ENCODE data around the gene IER2. TPM values are rescaled to one million over a fixed set of nuclear protein-coding genes. Genes with fewer than 3 reads are reported as not detected.

Gene IER2
- total and polyA plus RNA-seq, 9 of the 15 experiments (the other 6 are each of a cell fraction or from before 2014, with no cell fraction given) = 4.5 to 205 (median 23.7) TPM

DNA sequence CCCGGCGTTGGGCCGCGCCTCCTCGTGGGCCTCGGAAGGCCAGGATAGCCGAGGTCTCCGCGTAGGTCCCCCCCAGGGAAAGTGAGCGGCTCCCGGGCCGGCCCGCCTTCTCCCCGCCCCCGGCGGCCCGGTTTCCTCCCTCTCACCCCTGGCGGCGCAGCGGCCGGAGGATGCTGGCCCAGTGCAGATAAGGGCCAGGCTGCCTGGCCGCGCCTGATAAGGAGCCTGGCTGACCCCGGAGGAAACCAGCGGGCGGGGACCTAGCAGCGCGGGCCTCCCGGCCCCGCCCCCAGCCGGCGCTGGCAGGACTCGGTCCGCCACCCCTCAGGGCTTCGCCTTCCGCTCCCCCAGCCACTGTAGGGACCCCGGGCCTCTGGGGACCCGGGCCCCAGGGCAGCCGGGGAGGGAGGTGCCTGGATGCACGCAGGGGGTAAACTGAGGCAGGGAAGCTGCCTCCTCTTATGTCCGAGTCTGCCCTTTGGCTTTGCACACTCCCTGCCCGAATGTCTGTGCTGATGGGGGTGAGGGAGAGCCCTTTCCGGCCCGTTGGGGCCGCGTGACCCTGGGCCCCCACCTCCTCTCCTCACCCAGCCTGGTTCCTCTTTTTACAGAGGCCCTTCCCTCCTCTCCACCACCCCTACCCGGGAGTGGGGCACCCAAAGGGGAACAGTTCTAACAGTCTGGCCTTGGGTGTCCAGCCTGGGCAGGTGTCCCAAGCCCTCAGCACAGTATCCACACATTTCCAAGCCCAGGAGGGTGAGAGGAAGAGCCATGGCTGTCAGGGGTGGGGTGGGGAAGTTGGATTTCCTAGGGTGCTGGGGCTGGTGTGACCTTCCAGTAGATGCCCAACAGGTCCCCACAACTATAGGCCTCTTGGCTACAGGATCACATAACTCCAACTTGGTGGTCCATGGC lies 47.3 kb upstream of the IER2 start, which contains the start of gene LYL1 (continued):
- TF ChIP-seq, protein P1, sequence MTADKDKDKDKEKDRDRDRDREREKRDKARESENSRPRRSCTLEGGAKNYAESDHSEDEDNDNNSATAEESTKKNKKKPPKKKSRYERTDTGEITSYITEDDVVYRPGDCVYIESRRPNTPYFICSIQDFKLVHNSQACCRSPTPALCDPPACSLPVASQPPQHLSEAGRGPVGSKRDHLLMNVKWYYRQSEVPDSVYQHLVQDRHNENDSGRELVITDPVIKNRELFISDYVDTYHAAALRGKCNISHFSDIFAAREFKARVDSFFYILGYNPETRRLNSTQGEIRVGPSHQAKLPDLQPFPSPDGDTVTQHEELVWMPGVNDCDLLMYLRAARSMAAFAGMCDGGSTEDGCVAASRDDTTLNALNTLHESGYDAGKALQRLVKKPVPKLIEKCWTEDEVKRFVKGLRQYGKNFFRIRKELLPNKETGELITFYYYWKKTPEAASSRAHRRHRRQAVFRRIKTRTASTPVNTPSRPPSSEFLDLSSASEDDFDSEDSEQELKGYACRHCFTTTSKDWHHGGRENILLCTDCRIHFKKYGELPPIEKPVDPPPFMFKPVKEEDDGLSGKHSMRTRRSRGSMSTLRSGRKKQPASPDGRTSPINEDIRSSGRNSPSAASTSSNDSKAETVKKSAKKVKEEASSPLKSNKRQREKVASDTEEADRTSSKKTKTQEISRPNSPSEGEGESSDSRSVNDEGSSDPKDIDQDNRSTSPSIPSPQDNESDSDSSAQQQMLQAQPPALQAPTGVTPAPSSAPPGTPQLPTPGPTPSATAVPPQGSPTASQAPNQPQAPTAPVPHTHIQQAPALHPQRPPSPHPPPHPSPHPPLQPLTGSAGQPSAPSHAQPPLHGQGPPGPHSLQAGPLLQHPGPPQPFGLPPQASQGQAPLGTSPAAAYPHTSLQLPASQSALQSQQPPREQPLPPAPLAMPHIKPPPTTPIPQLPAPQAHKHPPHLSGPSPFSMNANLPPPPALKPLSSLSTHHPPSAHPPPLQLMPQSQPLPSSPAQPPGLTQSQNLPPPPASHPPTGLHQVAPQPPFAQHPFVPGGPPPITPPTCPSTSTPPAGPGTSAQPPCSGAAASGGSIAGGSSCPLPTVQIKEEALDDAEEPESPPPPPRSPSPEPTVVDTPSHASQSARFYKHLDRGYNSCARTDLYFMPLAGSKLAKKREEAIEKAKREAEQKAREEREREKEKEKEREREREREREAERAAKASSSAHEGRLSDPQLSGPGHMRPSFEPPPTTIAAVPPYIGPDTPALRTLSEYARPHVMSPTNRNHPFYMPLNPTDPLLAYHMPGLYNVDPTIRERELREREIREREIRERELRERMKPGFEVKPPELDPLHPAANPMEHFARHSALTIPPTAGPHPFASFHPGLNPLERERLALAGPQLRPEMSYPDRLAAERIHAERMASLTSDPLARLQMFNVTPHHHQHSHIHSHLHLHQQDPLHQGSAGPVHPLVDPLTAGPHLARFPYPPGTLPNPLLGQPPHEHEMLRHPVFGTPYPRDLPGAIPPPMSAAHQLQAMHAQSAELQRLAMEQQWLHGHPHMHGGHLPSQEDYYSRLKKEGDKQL (CRISPR knock-in tag; IDR thresholded peaks at IDR 0.05; ENCODE audit: borderline replicate concordance) = no peak
- TF ChIP-seq, protein P2, sequence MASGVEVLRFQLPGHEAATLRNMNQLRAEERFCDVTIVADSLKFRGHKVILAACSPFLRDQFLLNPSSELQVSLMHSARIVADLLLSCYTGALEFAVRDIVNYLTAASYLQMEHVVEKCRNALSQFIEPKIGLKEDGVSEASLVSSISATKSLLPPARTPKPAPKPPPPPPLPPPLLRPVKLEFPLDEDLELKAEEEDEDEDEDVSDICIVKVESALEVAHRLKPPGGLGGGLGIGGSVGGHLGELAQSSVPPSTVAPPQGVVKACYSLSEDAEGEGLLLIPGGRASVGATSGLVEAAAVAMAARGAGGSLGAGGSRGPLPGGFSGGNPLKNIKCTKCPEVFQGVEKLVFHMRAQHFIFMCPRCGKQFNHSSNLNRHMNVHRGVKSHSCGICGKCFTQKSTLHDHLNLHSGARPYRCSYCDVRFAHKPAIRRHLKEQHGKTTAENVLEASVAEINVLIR (CRISPR knock-in tag; IDR thresholded peaks at IDR 0.05) = peak; percentile 40; the same call in 1 of the 2 replicates
- TF ChIP-seq, protein P3, sequence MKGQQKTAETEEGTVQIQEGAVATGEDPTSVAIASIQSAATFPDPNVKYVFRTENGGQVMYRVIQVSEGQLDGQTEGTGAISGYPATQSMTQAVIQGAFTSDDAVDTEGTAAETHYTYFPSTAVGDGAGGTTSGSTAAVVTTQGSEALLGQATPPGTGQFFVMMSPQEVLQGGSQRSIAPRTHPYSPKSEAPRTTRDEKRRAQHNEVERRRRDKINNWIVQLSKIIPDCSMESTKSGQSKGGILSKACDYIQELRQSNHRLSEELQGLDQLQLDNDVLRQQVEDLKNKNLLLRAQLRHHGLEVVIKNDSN (CRISPR knock-in tag; IDR thresholded peaks at IDR 0.05) = peak; percentile 93
- TF ChIP-seq, protein P4, sequence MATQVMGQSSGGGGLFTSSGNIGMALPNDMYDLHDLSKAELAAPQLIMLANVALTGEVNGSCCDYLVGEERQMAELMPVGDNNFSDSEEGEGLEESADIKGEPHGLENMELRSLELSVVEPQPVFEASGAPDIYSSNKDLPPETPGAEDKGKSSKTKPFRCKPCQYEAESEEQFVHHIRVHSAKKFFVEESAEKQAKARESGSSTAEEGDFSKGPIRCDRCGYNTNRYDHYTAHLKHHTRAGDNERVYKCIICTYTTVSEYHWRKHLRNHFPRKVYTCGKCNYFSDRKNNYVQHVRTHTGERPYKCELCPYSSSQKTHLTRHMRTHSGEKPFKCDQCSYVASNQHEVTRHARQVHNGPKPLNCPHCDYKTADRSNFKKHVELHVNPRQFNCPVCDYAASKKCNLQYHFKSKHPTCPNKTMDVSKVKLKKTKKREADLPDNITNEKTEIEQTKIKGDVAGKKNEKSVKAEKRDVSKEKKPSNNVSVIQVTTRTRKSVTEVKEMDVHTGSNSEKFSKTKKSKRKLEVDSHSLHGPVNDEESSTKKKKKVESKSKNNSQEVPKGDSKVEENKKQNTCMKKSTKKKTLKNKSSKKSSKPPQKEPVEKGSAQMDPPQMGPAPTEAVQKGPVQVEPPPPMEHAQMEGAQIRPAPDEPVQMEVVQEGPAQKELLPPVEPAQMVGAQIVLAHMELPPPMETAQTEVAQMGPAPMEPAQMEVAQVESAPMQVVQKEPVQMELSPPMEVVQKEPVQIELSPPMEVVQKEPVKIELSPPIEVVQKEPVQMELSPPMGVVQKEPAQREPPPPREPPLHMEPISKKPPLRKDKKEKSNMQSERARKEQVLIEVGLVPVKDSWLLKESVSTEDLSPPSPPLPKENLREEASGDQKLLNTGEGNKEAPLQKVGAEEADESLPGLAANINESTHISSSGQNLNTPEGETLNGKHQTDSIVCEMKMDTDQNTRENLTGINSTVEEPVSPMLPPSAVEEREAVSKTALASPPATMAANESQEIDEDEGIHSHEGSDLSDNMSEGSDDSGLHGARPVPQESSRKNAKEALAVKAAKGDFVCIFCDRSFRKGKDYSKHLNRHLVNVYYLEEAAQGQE (IDR thresholded peaks at IDR 0.05; ENCODE audit: borderline replicate concordance) = peak; percentile 85
- TF ChIP-seq, protein P4 (CRISPR knock-in tag; IDR thresholded peaks at IDR 0.05; ENCODE audit: low read depth) = no peak; the same call in 1 of the 2 replicates
- TF ChIP-seq, protein P5, sequence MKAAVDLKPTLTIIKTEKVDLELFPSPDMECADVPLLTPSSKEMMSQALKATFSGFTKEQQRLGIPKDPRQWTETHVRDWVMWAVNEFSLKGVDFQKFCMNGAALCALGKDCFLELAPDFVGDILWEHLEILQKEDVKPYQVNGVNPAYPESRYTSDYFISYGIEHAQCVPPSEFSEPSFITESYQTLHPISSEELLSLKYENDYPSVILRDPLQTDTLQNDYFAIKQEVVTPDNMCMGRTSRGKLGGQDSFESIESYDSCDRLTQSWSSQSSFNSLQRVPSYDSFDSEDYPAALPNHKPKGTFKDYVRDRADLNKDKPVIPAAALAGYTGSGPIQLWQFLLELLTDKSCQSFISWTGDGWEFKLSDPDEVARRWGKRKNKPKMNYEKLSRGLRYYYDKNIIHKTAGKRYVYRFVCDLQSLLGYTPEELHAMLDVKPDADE (conservative IDR thresholded peaks at IDR 0.05; ENCODE audit: control insufficient read depth, low read depth, low read length) = peak; percentile 95
